IMR-90 (cell line): ENCODE data around the gene MBD3L2.

Experiments
- MAZ ChIP-seq: IDR thresholded peaks from 2 replicates; pipeline ENCODE4 v1.6.1; 2012; ENCODE audit warnings: low read depth, mild to moderate bottlenecking, low read length, improper control_type of control experiment, moderate library complexity, borderline replicate concordance
- TF ChIP-seq, protein P1 (sequence below): fragments of 150-350 bp; IDR thresholded peaks from 2 replicates; pipeline ENCODE4 v1.6.1; 2016; ENCODE audit warnings: low read depth, mild to moderate bottlenecking, low read length, moderate library complexity, borderline replicate concordance

DNA sequence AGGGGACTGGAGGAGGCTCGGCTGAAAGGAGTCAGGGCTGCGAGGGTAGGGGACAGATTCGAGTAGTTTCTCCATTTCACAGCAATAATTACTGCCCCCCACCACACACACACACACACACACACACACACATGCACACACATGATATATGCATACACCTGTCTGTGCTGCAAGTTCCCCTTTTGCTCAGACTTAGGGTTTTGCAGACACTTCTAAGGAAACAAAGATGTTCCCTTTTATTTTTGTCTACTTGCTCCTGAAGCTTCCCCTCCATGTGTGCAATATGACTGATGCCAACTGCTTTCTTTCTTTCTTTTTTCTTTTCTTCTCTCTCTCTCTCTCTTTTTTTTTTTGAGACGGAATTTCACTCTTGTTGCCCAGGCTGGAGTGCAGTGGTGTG lies 41.3 kb upstream of the MBD3L2 start:
- TF ChIP-seq, protein P1, sequence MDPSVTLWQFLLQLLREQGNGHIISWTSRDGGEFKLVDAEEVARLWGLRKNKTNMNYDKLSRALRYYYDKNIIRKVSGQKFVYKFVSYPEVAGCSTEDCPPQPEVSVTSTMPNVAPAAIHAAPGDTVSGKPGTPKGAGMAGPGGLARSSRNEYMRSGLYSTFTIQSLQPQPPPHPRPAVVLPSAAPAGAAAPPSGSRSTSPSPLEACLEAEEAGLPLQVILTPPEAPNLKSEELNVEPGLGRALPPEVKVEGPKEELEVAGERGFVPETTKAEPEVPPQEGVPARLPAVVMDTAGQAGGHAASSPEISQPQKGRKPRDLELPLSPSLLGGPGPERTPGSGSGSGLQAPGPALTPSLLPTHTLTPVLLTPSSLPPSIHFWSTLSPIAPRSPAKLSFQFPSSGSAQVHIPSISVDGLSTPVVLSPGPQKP, result no peak
- no peak for TF ChIP-seq MAZ
